KMS-11 (cell line): ENCODE measurements around the gene STAT4.

Experiments used
- H2AFZ ChIP-seq: fragments of 200-600 bp; sonication (generic); 2 replicates; pipeline ENCODE4 v1.6.1; 2016; ENCODE audit warnings: antibody characterized with exemption, mixed run types, low read depth
- H3K27ac ChIP-seq: fragments of 200-600 bp; sonication (generic); 2 replicates; pipeline ENCODE4 v1.6.1; 2016; ENCODE audit warnings: mild to moderate bottlenecking, mixed run types
- H3K27me3 ChIP-seq: fragments of 200-600 bp; sonication (generic); 2 replicates; pipeline ENCODE4 v1.6.1; 2017; ENCODE audit warnings: mild to moderate bottlenecking, low read depth, mixed run types, moderate library complexity; ENCODE audit not compliant: insufficient read depth
- H3K36me3 ChIP-seq: fragments of 200-600 bp; sonication (generic); 2 replicates; pipeline ENCODE4 v1.6.1; 2017; ENCODE audit warnings: mild to moderate bottlenecking, mixed run types; ENCODE audit not compliant: insufficient read depth
- H3K4me1 ChIP-seq: fragments of 200-600 bp; sonication (generic); 2 replicates; pipeline ENCODE4 v1.6.1; 2016; ENCODE audit warnings: mild to moderate bottlenecking, low read depth, mixed run types; ENCODE audit not compliant: poor library complexity, severe bottlenecking
- H3K4me2 ChIP-seq: fragments of 200-600 bp; sonication (generic); 2 replicates; pipeline ENCODE4 v1.7.0; 2016; ENCODE audit warnings: mild to moderate bottlenecking, mixed run types
- H3K4me3 ChIP-seq: fragments of 200-600 bp; sonication (generic); IDR thresholded peaks from 2 replicates; pipeline ENCODE4 v1.6.1; 2017; ENCODE audit warnings: low read depth, low read length, mixed read lengths; ENCODE audit not compliant: insufficient read depth
- H3K79me2 ChIP-seq: fragments of 200-600 bp; sonication (generic); 2 replicates; pipeline ENCODE4 v1.6.1; 2016; ENCODE audit warnings: low read depth, mixed run types; ENCODE audit not compliant: insufficient read depth
- H3K9ac ChIP-seq: fragments of 200-600 bp; sonication (generic); 2 replicates; pipeline ENCODE4 v1.6.1; 2016; ENCODE audit warnings: mild to moderate bottlenecking, mixed run types
- H4K20me1 ChIP-seq: fragments of 200-600 bp; sonication (generic); 2 replicates; pipeline ENCODE4 v1.6.1; 2016; ENCODE audit warnings: mild to moderate bottlenecking, mixed run types; ENCODE audit not compliant: insufficient read depth
- TF ChIP-seq, protein P1 (sequence below): fragments of 200-600 bp; sonication (generic); conservative IDR thresholded peaks from 2 replicates; pipeline ENCODE4 v1.6.1; 2017; ENCODE audit warnings: low read depth, mild to moderate bottlenecking, antibody characterized with exemption, low read length, moderate library complexity, mixed read lengths

Gene STAT4

DNA sequence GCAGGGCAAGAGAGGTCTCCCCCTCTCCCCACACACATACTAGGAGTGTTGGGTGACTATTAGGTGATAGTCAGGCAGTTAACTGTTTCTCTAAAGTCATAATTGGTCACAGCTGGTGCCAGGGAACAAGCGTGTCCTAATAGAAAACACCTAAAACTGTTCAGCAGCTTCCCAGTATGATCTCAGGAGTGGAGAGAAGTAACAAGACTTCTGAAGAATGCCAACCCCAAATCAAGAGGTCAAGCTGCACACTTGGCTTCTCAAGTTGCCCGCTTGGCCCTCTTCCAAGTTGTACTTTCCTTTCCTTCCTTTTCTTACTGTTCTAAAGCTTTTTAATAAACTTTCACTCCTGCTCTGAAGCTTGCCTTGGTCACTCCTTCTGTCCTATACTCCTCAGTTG, 114.4 kb downstream of the STAT4 start:
- TF ChIP-seq, protein P1, sequence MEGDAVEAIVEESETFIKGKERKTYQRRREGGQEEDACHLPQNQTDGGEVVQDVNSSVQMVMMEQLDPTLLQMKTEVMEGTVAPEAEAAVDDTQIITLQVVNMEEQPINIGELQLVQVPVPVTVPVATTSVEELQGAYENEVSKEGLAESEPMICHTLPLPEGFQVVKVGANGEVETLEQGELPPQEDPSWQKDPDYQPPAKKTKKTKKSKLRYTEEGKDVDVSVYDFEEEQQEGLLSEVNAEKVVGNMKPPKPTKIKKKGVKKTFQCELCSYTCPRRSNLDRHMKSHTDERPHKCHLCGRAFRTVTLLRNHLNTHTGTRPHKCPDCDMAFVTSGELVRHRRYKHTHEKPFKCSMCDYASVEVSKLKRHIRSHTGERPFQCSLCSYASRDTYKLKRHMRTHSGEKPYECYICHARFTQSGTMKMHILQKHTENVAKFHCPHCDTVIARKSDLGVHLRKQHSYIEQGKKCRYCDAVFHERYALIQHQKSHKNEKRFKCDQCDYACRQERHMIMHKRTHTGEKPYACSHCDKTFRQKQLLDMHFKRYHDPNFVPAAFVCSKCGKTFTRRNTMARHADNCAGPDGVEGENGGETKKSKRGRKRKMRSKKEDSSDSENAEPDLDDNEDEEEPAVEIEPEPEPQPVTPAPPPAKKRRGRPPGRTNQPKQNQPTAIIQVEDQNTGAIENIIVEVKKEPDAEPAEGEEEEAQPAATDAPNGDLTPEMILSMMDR, result no peak
- Histone ChIP-seq H3K27me3 (no peaks in the 10 kb centered on the region), H3K4me1 (peaks cover 12% of the 10 kb centered on the region), H3K79me2 (no peaks in the 10 kb centered on the region), H3K9ac (no peak overlapping the region), H3K27ac (no peak overlapping the region), H3K36me3 (no peaks in the 10 kb centered on the region), H3K4me3 (no peak overlapping the region), H4K20me1 (no peaks in the 10 kb centered on the region), H3K4me2 (no peak overlapping the region), H2AFZ (no peak overlapping the region)

DNA sequence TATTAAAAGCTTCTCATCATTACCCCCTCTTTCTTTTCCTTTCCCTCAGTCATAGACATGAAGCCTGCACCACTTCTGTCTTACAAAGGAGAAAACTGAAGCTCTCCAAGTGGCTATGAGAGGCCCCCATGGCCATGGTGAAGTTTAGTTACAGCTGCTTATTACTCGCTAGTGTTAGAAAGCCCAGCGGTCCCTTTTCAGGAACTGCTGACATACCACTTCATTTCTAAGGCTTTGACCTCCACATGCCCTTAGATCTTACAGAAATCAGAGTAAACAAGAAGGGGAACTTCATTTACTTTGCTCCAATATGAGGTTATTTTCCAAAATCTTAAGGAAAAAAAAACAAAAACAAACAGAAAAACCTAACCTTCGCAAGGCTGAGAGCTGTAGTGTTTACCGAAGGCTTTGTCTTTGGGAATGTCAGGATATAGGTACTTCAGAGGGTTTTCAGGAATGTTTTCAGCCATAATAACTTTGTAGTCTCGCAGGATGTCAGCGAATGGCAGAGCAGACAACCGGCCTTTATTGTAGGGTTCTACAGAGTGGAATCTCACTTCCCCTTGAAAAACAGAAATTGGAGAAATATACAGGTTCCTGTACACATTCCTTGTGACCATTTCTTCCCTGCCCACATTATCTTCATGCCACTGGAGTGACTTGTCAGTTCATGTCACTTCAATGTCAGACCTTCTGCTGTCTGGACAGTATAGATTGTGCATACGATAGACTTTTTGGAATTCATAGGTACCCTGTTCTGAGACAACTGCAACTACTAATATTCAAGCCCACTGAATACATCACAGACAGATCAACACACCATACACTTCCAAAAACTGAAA, 118.0 kb downstream of the STAT4 start:
- Histone ChIP-seq H3K36me3 (no peaks in the 10 kb centered on the region), H4K20me1 (no peaks in the 10 kb centered on the region), H3K79me2 (no peaks in the 10 kb centered on the region), H3K27ac (no peak overlapping the region), H3K4me1 (peaks cover under 1% of the 10 kb centered on the region), H3K9ac (no peak overlapping the region), H3K4me3 (no peak overlapping the region), H3K4me2 (no peak overlapping the region), H3K27me3 (no peaks in the 10 kb centered on the region), H2AFZ (no peak overlapping the region)
- TF ChIP-seq, protein P1, result no peak

GRCh38 chr2:191031256-191031655, 119.5 kb downstream of the STAT4 start:
- no peaks in the 10 kb centered on the region for H3K79me2 ChIP-seq

GRCh38 chr2:191030521-191031154, 120.2 kb downstream of the STAT4 start:
- TF ChIP-seq, protein P1, result peak; percentile 81
- H3K4me3 ChIP-seq, result no peak overlapping the region
- H3K4me2 ChIP-seq, result no peak overlapping the region
- H3K9ac ChIP-seq, result no peak overlapping the region
- no peak overlapping the region for H3K27ac ChIP-seq
- H3K79me2 ChIP-seq, result no peaks in the 10 kb centered on the region
- H3K27me3 ChIP-seq, result no peaks in the 10 kb centered on the region
- H3K36me3 ChIP-seq, result no peaks in the 10 kb centered on the region
- H3K4me1 ChIP-seq, result no peaks in the 10 kb centered on the region
- H4K20me1 ChIP-seq, result no peaks in the 10 kb centered on the region
- no peak overlapping the region for H2AFZ ChIP-seq

More at GRCh38 chr2:191031256-191031655, 119.5 kb downstream of the STAT4 start:
- no peaks in the 10 kb centered on the region for H3K27me3 ChIP-seq
- H4K20me1 ChIP-seq, result no peaks in the 10 kb centered on the region
- no peak overlapping the region for H3K27ac ChIP-seq
- H3K9ac ChIP-seq, result no peak overlapping the region
- H3K4me2 ChIP-seq, result no peak overlapping the region
- no peaks in the 10 kb centered on the region for H3K4me1 ChIP-seq
- H2AFZ ChIP-seq, result no peak overlapping the region
- H3K4me3 ChIP-seq, result no peak overlapping the region
- H3K36me3 ChIP-seq, result no peaks in the 10 kb centered on the region
- TF ChIP-seq, protein P1, result no peak
